Activated T-helper 2 cell treated with anti-CD3 and anti-CD28 coated beads, Interferon-gamma antibody, Interleukin-2, Interleukin-4, amounts not matched to agents 10 μg/mL and 5 μg/mL and 100 μg/mL, durations not matched to agents 14 hours and 24 hours and 36 hours (primary cell): ENCODE results near the gene DZIP3. TPM values are rescaled to one million over a fixed set of nuclear protein-coding genes. Genes with fewer than 3 reads are reported as not detected.
"Not testable (repeated sequence)": the region's sequence is repeated elsewhere in the genome, so short reads cannot be mapped to it uniquely, and the experiment has no call there.

Experiments used
- DNase-seq: peaks from one replicate; pipeline ENCODE4 v3.0.0; 2021; ENCODE audit warnings: low spot score
- H3K27ac Mint-ChIP-seq: one replicate; pipeline ENCODE4 v1.8.0; 2021; ENCODE audit warnings: mixed read lengths
- H3K27me3 Mint-ChIP-seq: one replicate; pipeline ENCODE4 v1.8.0; 2021; ENCODE audit warnings: low read depth, mixed read lengths
- H3K36me3 Mint-ChIP-seq: one replicate; pipeline ENCODE4 v1.8.0; 2021; ENCODE audit warnings: low read depth, mixed read lengths
- H3K4me1 Mint-ChIP-seq: one replicate; pipeline ENCODE4 v1.8.0; 2021; ENCODE audit warnings: low read depth, mixed read lengths
- H3K4me3 Mint-ChIP-seq: one replicate; pipeline ENCODE4 v1.8.0; 2021; ENCODE audit warnings: low read depth, mild to moderate bottlenecking, moderate library complexity, mixed read lengths
- H3K9me3 Mint-ChIP-seq: one replicate; pipeline ENCODE4 v1.8.0; 2021; ENCODE audit warnings: mixed read lengths
- intact Hi-C: fragments of 100-400 bp; cut with micrococcal nuclease; formaldehyde crosslinking; loops from one replicate; pipeline ENCODE4 v1.15.1; 2023
- total RNA-seq: library from RNA; stranded (reverse); gene quantifications from 2 replicates; pipeline ENCODE4 v1.2.3, GENCODE V29; 2022

The DZIP3 gene
- total RNA-seq, 1 donor from 2014 or later, result 4.9 TPM

DNA sequence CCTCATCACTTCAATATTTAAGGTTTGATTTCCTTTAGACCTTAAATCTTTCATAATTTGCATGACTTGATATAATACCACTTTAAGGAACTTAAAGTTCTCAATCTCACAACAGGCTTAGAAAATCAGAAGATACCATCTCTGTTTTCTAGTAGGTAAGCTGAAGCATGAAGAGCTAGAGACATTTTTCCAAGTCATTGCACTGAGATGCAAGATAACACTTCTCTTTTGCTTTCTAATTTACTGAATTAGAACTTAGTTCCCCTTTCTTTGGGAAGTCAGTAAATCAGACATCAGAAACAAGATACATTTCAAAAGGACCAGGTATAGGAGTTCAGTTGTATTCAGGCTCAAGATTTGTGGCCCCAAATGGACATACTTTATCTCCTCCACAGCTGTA lies 79.7 kb downstream of the DZIP3 start:
- intact Hi-C loops, result loop anchor here (10.0 kb wide), 1 partner anchor 184 kb away; no protein-coding TSS in a partner anchor
- Mint-ChIP-seq H3K36me3 (peaks cover 35% of the 10 kb centered on the region), H3K9me3 (no peaks in the 10 kb centered on the region), H3K4me3 (no peak overlapping the region), H3K27ac (no peak overlapping the region), H3K4me1 (peaks cover 38% of the 10 kb centered on the region), H3K27me3 (no peaks in the 10 kb centered on the region)
- DNase-seq, result no peak

DNA sequence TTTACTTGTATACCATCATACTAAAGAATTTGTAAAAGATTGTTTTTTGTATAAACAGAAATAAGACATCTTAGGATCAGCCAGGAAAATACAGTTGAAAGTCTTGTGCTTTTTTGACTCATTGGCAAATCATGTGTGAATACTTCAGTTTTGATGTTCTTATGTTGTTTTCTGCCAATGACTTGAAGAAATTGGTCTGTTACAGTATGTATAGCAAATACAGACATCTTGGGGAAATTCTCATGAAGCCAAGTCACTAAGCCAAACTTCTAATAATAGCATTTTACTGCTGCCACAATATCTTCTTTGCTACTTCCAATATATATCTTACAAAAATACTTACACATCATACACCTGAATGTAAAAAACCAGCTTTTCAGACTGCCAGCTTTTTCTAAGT lies 83.2 kb downstream of the DZIP3 start:
- DNase-seq, result no peak
- no peak overlapping the region for H3K27ac Mint-ChIP-seq
- H3K4me1 Mint-ChIP-seq, result peaks cover 18% of the 10 kb centered on the region
- H3K4me3 Mint-ChIP-seq, result no peak overlapping the region
- H3K9me3 Mint-ChIP-seq, result no peaks in the 10 kb centered on the region
- no peaks in the 10 kb centered on the region for H3K27me3 Mint-ChIP-seq
- peaks cover 28% of the 10 kb centered on the region for H3K36me3 Mint-ChIP-seq
- intact Hi-C loops, result no loop called here

DNA sequence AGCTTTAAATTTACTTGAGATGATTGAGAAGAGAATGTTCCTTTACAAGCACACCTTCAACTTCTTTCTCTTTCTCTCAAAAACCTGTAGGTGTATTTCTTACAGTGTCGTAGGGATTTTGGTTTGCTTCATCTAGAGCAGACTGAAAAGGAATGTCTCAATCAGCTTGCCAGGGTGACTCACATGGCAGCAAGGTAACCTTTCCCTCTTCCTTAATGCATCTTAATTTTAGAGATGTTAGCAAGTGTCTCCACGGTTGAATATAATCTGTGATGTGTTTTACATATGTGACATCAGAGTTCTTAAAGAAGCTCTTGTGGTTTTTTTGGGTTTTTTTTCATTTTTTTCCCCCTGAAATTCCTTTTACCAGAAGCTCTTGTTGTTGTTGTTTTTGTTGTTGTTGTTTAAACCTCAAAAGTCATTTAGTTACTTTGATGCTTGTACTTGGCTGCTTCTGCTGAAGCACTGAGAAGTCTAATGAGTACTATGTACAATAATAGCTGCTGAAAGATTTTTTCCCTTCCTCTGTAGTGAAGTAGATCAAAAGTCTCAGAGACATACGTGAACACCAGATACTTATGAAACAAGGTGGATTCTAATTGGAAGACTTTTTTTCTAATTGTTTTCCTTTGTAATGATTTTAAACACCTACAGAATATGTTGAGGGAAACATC lies 84.6 kb downstream of the DZIP3 start:
- no peaks in the 10 kb centered on the region for H3K27me3 Mint-ChIP-seq
- intact Hi-C loops, result no loop called here
- H3K36me3 Mint-ChIP-seq, result peaks cover 30% of the 10 kb centered on the region
- no peak overlapping the region for H3K27ac Mint-ChIP-seq
- H3K9me3 Mint-ChIP-seq, result no peaks in the 10 kb centered on the region
- peaks cover 15% of the 10 kb centered on the region for H3K4me1 Mint-ChIP-seq
- H3K4me3 Mint-ChIP-seq, result no peak overlapping the region
- no peak for DNase-seq

DNA sequence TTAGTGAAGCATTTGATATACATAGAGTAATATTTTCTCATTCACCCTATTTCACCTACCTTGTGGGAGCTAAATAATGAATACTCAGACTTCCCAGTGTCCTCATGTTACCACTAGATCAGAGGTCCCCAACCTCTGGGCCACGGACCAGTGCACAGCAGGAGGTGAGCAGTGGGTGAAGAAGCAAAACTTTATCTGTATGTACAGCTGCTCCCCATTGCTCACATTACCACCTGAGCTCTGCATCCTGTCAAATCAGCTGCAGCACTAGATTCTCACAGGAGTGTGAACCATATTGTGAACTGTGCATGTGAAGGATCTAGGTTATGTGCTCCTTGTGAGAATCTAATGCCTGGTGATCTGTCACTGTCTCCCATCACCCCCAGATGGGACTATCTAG lies 88.3 kb downstream of the DZIP3 start:
- peaks cover 12% of the 10 kb centered on the region for H3K36me3 Mint-ChIP-seq
- no peaks in the 10 kb centered on the region for H3K27me3 Mint-ChIP-seq
- intact Hi-C loops, result no loop called here
- DNase-seq, result no peak
- peaks cover 9% of the 10 kb centered on the region for H3K4me1 Mint-ChIP-seq
- H3K27ac Mint-ChIP-seq, result no peak overlapping the region
- H3K4me3 Mint-ChIP-seq, result no peak overlapping the region
- H3K9me3 Mint-ChIP-seq, result no peaks in the 10 kb centered on the region

- H3K27me3 Mint-ChIP-seq, H3K9me3 Mint-ChIP-seq, H3K4me1 Mint-ChIP-seq, DNase-seq, H3K4me3 Mint-ChIP-seq, H3K27ac Mint-ChIP-seq, intact Hi-C loops: not testable (repeated sequence)
- H3K36me3 Mint-ChIP-seq, result peaks cover 27% of the 10 kb centered on the region
These were observed 102.8 kb downstream of the DZIP3 start for GRCh38 chr3:108692286-108692685.

- no peak for DNase-seq
- intact Hi-C loops, result no loop called here
- Mint-ChIP-seq H3K4me1 (no peaks in the 10 kb centered on the region), H3K36me3 (peaks cover 12% of the 10 kb centered on the region), H3K27me3 (peaks cover 5% of the 10 kb centered on the region), H3K9me3 (peaks cover 21% of the 10 kb centered on the region), H3K4me3 (no peak overlapping the region), H3K27ac (no peak overlapping the region)
These were observed 108.9 kb downstream of the DZIP3 start for GRCh38 chr3:108698461-108698860.

DNA sequence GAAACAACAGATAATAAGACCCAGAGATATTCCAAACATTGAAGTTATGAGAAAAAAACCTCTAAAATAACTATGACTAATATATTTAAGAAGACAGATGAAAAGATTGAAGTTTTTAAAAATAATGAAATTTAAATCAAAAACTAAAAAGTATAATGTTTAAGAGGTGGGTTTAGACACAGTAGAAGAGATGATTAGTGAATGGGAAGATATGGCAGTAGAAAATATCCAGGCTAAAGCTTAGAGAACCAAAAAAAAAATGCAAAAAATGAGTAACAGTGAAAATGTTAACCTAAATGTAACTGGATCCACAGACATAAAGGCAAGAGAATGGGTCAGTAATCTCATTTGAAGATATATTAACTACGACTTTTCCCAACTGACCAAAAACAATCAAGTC lies 115.5 kb downstream of the DZIP3 start:
- no peak for DNase-seq
- H3K36me3 Mint-ChIP-seq, result no peaks in the 10 kb centered on the region
- H3K9me3 Mint-ChIP-seq, result peaks cover 32% of the 10 kb centered on the region
- no peaks in the 10 kb centered on the region for H3K4me1 Mint-ChIP-seq
- H3K4me3 Mint-ChIP-seq, result no peak overlapping the region
- intact Hi-C loops, result no loop called here
- H3K27ac Mint-ChIP-seq, result no peak overlapping the region
- H3K27me3 Mint-ChIP-seq, result peaks cover 5% of the 10 kb centered on the region

DNA sequence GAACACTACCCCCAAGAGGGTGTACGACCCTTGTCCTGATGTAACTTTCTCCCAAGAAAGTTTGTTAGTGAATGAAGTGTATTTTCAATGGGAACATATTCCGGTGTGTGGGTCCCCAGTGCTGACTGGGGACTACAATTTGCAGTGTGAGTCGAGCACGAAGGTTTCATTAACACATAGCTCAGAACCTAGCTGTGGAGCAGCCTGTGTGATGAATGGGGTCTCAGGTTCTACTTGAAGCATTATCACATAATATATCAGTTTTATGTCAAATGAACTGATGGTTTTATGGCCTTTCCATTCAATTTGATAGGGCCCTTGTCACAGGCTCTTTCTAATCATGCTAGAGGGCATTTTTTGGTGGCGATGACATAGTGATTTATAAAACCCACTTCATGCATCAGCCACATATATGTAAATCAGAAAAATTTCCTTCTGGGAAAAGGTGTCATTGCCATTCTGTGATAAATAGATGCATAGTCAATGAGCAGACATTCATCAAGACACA lies 123.5 kb downstream of the DZIP3 start:
- Mint-ChIP-seq H3K27me3 (peaks cover 7% of the 10 kb centered on the region), H3K27ac (no peak overlapping the region), H3K4me1 (no peaks in the 10 kb centered on the region), H3K9me3 (no peaks in the 10 kb centered on the region), H3K36me3 (no peaks in the 10 kb centered on the region), H3K4me3 (no peak overlapping the region)
- no peak for DNase-seq
- intact Hi-C loops, result no loop called here

GRCh38 chr3:108713816-108714215 lies 124.3 kb downstream of the DZIP3 start:
- Mint-ChIP-seq H3K36me3 (no peaks in the 10 kb centered on the region), H3K4me1 (no peaks in the 10 kb centered on the region)
- intact Hi-C loops, result no loop called here

DNA sequence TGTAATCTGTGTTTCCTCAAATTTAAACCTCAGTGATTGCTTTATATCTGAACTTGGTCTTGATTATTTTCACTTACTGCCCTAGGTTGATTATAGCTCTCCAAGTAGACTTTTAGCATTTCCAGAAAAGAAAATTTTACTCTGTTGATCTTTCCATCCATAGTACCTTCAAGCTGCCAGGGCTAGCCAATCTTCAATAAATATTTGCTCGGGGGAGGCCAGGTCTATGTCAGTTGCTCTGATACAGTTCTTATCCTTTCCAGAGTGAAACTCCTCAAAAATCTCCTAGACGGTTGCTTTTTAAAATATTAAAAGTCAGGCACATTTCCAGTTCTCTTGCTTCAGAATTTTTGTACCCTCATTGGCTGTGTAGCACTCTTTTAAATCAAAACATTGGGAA lies 128.9 kb downstream of the DZIP3 start:
- Mint-ChIP-seq H3K27me3 (peaks cover 4% of the 10 kb centered on the region), H3K27ac (no peak overlapping the region), H3K4me3 (no peak overlapping the region), H3K9me3 (peaks cover 16% of the 10 kb centered on the region), H3K36me3 (no peaks in the 10 kb centered on the region), H3K4me1 (peaks cover 2% of the 10 kb centered on the region)
- intact Hi-C loops, result no loop called here
- DNase-seq, result no peak

More at GRCh38 chr3:108713816-108714215, 124.3 kb downstream of the DZIP3 start:
- H3K9me3 Mint-ChIP-seq, result no peaks in the 10 kb centered on the region
- H3K27ac Mint-ChIP-seq, result no peak overlapping the region
- no peak overlapping the region for H3K4me3 Mint-ChIP-seq
- H3K27me3 Mint-ChIP-seq, result peaks cover 11% of the 10 kb centered on the region
- DNase-seq, result no peak

DNA sequence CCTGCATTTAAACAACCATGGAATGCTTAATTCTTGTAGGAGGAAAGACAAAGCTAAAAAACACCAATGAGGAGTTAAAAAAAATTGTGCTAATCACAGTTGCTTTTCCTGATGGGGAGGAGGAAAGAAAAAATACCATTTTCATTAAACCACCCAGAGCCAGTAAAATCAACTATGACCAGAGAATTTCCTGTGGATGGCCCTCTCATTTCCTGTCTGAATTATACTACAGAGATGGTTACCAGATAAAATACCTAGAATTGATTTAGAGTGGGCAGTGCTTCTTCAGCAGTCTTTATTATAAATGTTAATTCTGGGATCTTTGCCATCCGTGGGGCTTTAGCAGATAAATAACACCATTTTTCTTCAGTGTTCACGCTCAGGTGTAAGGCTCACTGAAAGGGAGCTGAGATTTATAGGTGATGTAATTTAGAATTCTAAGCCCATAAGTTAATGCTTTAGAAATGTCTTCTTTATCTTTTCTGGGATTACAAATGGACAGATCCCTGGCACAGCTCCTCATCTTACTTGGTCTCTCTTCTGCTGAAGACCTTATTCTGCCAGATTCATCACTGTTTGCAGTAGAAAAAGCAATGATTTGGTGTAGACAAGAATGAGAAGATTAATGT lies 129.8 kb downstream of the DZIP3 start:
- intact Hi-C loops, result no loop called here
- Mint-ChIP-seq H3K36me3 (no peaks in the 10 kb centered on the region), H3K27me3 (peaks cover 4% of the 10 kb centered on the region), H3K4me1 (peaks cover 6% of the 10 kb centered on the region), H3K27ac (no peak overlapping the region), H3K9me3 (peaks cover 19% of the 10 kb centered on the region), H3K4me3 (no peak overlapping the region)
- DNase-seq, result no peak

GRCh38 chr3:108722724-108723123 lies 133.2 kb downstream of the DZIP3 start:
- H3K4me1 Mint-ChIP-seq, result peaks cover 6% of the 10 kb centered on the region
- no peak overlapping the region for H3K27ac Mint-ChIP-seq
- H3K4me3 Mint-ChIP-seq, result no peak overlapping the region
- no peak for DNase-seq
- H3K27me3 Mint-ChIP-seq, result peaks cover 4% of the 10 kb centered on the region
- no peaks in the 10 kb centered on the region for H3K36me3 Mint-ChIP-seq
- H3K9me3 Mint-ChIP-seq, result peaks cover 20% of the 10 kb centered on the region
- intact Hi-C loops, result no loop called here

DNA sequence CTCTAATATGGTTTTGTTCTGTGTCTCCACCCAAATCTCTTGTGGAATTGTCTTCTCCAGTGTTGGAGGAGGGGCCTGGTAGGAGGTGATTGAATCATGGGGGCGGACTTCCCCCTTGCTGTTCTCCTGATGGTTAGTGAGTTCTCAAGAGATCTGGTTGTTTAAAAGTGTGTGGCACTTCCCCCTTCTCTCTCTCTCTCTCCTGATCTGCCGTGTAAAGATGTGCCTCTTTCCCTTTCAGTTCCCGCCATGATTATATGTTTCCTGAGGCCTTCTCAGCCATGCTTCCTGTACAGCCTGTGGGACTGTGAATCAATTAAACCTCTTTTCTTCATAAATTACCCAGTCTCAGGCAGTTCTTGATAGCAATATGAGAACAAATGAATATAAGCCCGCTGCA lies 134.6 kb downstream of the DZIP3 start:
- H3K27ac Mint-ChIP-seq, result no peak overlapping the region
- peaks cover 20% of the 10 kb centered on the region for H3K9me3 Mint-ChIP-seq
- H3K4me3 Mint-ChIP-seq, result no peak overlapping the region
- peaks cover 4% of the 10 kb centered on the region for H3K4me1 Mint-ChIP-seq
- H3K36me3 Mint-ChIP-seq, result no peaks in the 10 kb centered on the region
- no peak for DNase-seq
- intact Hi-C loops, result no loop called here
- H3K27me3 Mint-ChIP-seq, result no peaks in the 10 kb centered on the region
